Body of pancreas (tissue), 4 donors: ENCODE data around the gene SARM1. TPM values are rescaled to one million over a fixed set of nuclear protein-coding genes. Genes with fewer than 3 reads are reported as not detected.

Experiments
- ATAC-seq: fragments of 150-250 bp; one replicate; pipeline ENCODE4 v1.9.1; 2016
- DNase-seq, 4 donors: peaks; one replicate each; pipeline ENCODE4 v3.0.0-alpha.2; 2019
- H3K27ac ChIP-seq, 4 donors: fragments of 200-600 bp; sonication (generic); 1 replicate in 3 of 4; 2 replicates in 1 of 4; pipeline versions ENCODE4 v1.5.1 to v1.6.1; 2016 to 2019; ENCODE audit warnings: mild to moderate bottlenecking in 1 of 4, mixed read lengths in 1 of 4, moderate library complexity in 1 of 4
- H3K27me3 ChIP-seq, 2 donors: fragments of 200-600 bp; sonication (generic); one replicate each; pipeline ENCODE4 v1.6.0; 2016; ENCODE audit warnings: mild to moderate bottlenecking in 1 of 2
- H3K36me3 ChIP-seq, 2 donors: fragments of 200-600 bp; sonication (generic); replicated peaks in 1 of 2; 2 replicates each; pipeline ENCODE4 v1.5.1; 2016; ENCODE audit warnings: low read depth in 2 of 2; ENCODE audit not compliant: insufficient read depth in 1 of 2
- H3K4me1 ChIP-seq: fragments of 200-600 bp; sonication (generic); one replicate; pipeline ENCODE4 v1.6.0; 2016
- H3K4me3 ChIP-seq, 2 donors: fragments of 200-600 bp; sonication (generic); 1 replicate in 1 of 2; 2 replicates in 1 of 2; pipeline ENCODE4 v1.5.1; 2016 to 2019
- H3K9me3 ChIP-seq, 3 donors: fragments of 200-600 bp; sonication (generic); 1 replicate in 2 of 3; 2 replicates in 1 of 3; pipeline ENCODE4 v1.5.1; 2016
- CTCF ChIP-seq, 7 experiments: fragments of 450-650 bp in 4 of 7; fragments of 200-600 bp in 3 of 7; sonication (generic) in 3 of 7; IDR thresholded peaks; one replicate each; pipeline ENCODE4 v1.5.1; 2016 to 2019; ENCODE audit warnings: antibody characterized with exemption in 7 of 7
- POLR2A ChIP-seq, 3 donors: fragments of 450-650 bp; IDR thresholded peaks; one replicate each; pipeline ENCODE4 v1.6.1; 2016; ENCODE audit warnings: antibody characterized with exemption in 3 of 3, mild to moderate bottlenecking in 2 of 3
- WGBS, 2 donors: methylation state at CpG; one replicate each; pipeline ENCODE4 v1.1.5; 2017; 5-methylcytosine and 5-hydroxymethylcytosine counted together
- intact Hi-C: fragments of 100-400 bp; cut with DNase I; formaldehyde crosslinking; loops from one replicate; pipeline ENCODE4 v1.15.1; 2023
- microRNA-seq, 2 donors: library from miRNA; unstranded; fragments of <30 nt; microRNA quantifications; one replicate each; pipeline ENCODE4, GENCODE V29; 2016; ENCODE audit warnings: borderline number of aligned reads in 2 of 2, borderline replicate concordance in 2 of 2
- total RNA-seq, 2 donors: library from RNA; depleted of rRNA; stranded (reverse); fragments of >200 nt; gene quantifications; one replicate each; pipeline ENCODE4 v1.1.0, GENCODE V29; 2016

The SARM1 gene
- total RNA-seq, 2 donors from 2014 or later: 13.7 to 33.9 TPM

GRCh38 chr17:28449859-28450258, 78.4 kb downstream of the SARM1 start:
- no peak overlapping the region for H3K4me3 ChIP-seq
- no peak for ATAC-seq
- H3K27ac ChIP-seq: no peak overlapping the region
- H3K4me1 ChIP-seq: no peaks in the 10 kb centered on the region
- H3K27me3 ChIP-seq: no peaks in the 10 kb centered on the region
- no peaks in the 10 kb centered on the region for H3K9me3 ChIP-seq
- H3K36me3 ChIP-seq: no peaks in the 10 kb centered on the region
- intact Hi-C loops: no loop called here
- 86 to 88% methylated on average over 1 of the region's 1 CpG for WGBS, 2 donors
- TF ChIP-seq POLR2A (IDR thresholded peaks at IDR 0.05) (no peak), CTCF (IDR thresholded peaks at IDR 0.05) (no peak)
- no peak for DNase-seq

Small RNA genes lying within 50 kb of the gene (microRNA-seq; reads per million reads assigned to microRNA genes)
- 0 to 0.45 reads per million in 2 donors for gene MIR4723

Other genes starting within 250 kb of the SARM1 start
- gene TMEM97, start 52.5 kb upstream of the SARM1 start, total RNA-seq: 10 to 100 TPM; 35.9 to 75.5 TPM
- 10 to 100 TPM; 37.9 to 42.2 TPM for gene IFT20, start 36.2 kb upstream of the SARM1 start, total RNA-seq
- 10 to 100 TPM; 15.2 to 15.8 TPM for gene TNFAIP1, start 35.9 kb upstream of the SARM1 start, total RNA-seq
- gene POLDIP2, start 14.2 kb upstream of the SARM1 start, total RNA-seq: 10 to 100 TPM; 50.8 to 54.4 TPM
- gene SEBOX, start 6.5 kb upstream of the SARM1 start, total RNA-seq: not detected
- gene VTN, start 1.4 kb upstream of the SARM1 start, total RNA-seq: 1 to 10 TPM; 4.2 to 6.6 TPM
- gene SLC46A1, start 34.5 kb downstream of the SARM1 start, total RNA-seq: 10 to 100 TPM in 1 of 2 donors, 1 to 10 TPM in 1; 8.6 to 17.6 TPM
- gene SLC13A2, start 102.0 kb downstream of the SARM1 start, total RNA-seq: 1 to 10 TPM in 1 of 2 donors, not detected in 1; 1.8 TPM
- gene FOXN1, start 134.7 kb downstream of the SARM1 start, total RNA-seq: under 1 TPM in 1 of 2 donors, not detected in 1; 0.52 TPM
- gene UNC119, start 180.9 kb downstream of the SARM1 start, total RNA-seq: 10 to 100 TPM; 25.7 to 29.3 TPM
- 10 to 100 TPM; 11.7 to 12.2 TPM for gene PIGS, start 199.8 kb downstream of the SARM1 start, total RNA-seq
- gene ALDOC, start 205.2 kb downstream of the SARM1 start, total RNA-seq: 10 to 100 TPM in 1 of 2 donors, 1 to 10 TPM in 1; 2.9 to 25.1 TPM
- gene SPAG5, start 227.3 kb downstream of the SARM1 start, total RNA-seq: 1 to 10 TPM in 1 of 2 donors, not detected in 1; 3.1 TPM
- 10 to 100 TPM in 1 of 2 donors, 1 to 10 TPM in 1; 2.6 to 14.8 TPM for gene RSKR, start 242.5 kb downstream of the SARM1 start, total RNA-seq